ENCODE results near the gene WDR5B. TPM values are rescaled to one million over a fixed set of nuclear protein-coding genes. Genes with fewer than 3 reads are reported as not detected.

WDR5B gene
- total and polyA plus RNA-seq, 10 of the 15 experiments (the other 5 are each of a cell fraction or from before 2014, with no cell fraction given), result 1.7 to 7.9 (median 3.3) TPM

DNA sequence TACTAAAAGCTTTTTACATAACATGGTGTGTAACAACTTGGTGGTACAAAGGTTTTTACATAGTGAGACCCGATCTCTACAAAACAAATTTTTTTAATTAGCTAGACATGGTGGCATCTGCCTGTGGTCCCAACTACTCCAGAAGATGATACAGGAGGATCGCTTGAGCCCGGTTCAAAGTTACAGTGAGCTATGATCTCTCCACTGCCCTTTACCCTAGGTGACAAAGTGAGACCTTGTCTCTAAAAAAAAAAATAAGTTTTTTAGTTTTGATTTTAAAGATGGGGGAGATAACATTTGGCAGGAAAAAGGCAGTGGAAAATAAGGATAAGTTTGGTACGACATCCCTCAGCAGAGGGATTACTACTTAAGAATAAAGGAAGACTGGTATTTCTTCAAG, 26.0 kb downstream of the WDR5B start:
- SMC1A ChIA-PET (ENCODE audit: uncharacterized antibody, unreplicated experiment), result interaction anchor here (0.7 to 6.7 kb wide), 15 partner anchors 18 to 844 kb away, joined by 3 to 70 read pairs (median 4); partner anchors contain the start of genes POLQ and WDR5B

More for the DNA sequence above, 26.0 kb downstream of the WDR5B start:
- no peak overlapping the region; the same call in 1 of the 2 replicates for H3K4me2 ChIP-seq (ENCODE audit: control insufficient read depth, insufficient read depth)
- in situ Hi-C loops (cut with MboI) (no loop called here), intact Hi-C loops (cut with micrococcal nuclease; ENCODE audit: unreplicated experiment) (loop anchor here (10.0 kb wide), 4 partner anchors 145 to 845 kb away; partner anchors contain the start of genes POLQ and SEMA5B)
- no peaks in the 10 kb centered on the region for H4K20me1 ChIP-seq (ENCODE audit: control insufficient read depth, insufficient read depth)
- FAIRE-seq (no peak), DNase-seq (ENCODE audit: low read depth, low spot score) (no peak), ATAC-seq (no peak)
- peaks cover 2 to 11% of the 10 kb centered on the region in 2 experiments; a peak in 2 of 4 replicates for H3K36me3 ChIP-seq (ENCODE audit: control insufficient read depth in 2 of 2, insufficient read depth in 2 of 2, low read length in 1 of 2)
- no peaks in the 10 kb centered on the region for H3K27me3 ChIP-seq (replicated peaks in 1 of 2; ENCODE audit: control insufficient read depth in 2 of 2, insufficient read depth in 2 of 2, low read length in 1 of 2)
- CTCF ChIA-PET, result interaction anchor here (0.9 to 6.3 kb wide), 13 partner anchors 10 to 290 kb away, joined by 3 to 72 read pairs (median 4); partner anchors contain the start of genes PARP14 and WDR5B
- H3K79me2 ChIP-seq (ENCODE audit: control insufficient read depth, insufficient read depth, low read length), result peaks cover 56% of the 10 kb centered on the region
- H3K9ac ChIP-seq (ENCODE audit: control insufficient read depth, insufficient read depth, low read length), result no peak overlapping the region
- BruUV-seq (replicated peaks), result no TSS peak
- TF ChIP-seq FOS (IDR thresholded peaks at IDR 0.05; ENCODE audit: borderline replicate concordance, extremely low read depth, insufficient read length) (no peak), SREBF2 (IDR thresholded peaks at IDR 0.05; ENCODE audit: low read length) (no peak), TCF12 (IDR thresholded peaks at IDR 0.05; ENCODE audit: low read depth, low read length) (no peak), SP1 (IDR thresholded peaks at IDR 0.05; ENCODE audit: low read depth, low read length) (no peak), RELA (IDR thresholded peaks at IDR 0.05; ENCODE audit: borderline replicate concordance, partially characterized antibody) (no peak), CBX5 (IDR thresholded peaks at IDR 0.05; ENCODE audit: low read depth) (no peak), SPI1 (IDR thresholded peaks at IDR 0.05; ENCODE audit: borderline replicate concordance, insufficient read depth, low read depth, low read length) (no peak), IKZF1 (conservative IDR thresholded peaks at IDR 0.05) (no peak)
- TF ChIP-seq, protein P1, sequence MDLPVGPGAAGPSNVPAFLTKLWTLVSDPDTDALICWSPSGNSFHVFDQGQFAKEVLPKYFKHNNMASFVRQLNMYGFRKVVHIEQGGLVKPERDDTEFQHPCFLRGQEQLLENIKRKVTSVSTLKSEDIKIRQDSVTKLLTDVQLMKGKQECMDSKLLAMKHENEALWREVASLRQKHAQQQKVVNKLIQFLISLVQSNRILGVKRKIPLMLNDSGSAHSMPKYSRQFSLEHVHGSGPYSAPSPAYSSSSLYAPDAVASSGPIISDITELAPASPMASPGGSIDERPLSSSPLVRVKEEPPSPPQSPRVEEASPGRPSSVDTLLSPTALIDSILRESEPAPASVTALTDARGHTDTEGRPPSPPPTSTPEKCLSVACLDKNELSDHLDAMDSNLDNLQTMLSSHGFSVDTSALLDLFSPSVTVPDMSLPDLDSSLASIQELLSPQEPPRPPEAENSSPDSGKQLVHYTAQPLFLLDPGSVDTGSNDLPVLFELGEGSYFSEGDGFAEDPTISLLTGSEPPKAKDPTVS (IDR thresholded peaks at IDR 0.05; ENCODE audit: low read depth, low read length), result no peak
- no peak overlapping the region for H3K27ac ChIP-seq (ENCODE audit: control insufficient read depth, insufficient read depth)
- H3K4me1 ChIP-seq (ENCODE audit: control insufficient read depth, insufficient read depth, low read length), result peaks cover 5% of the 10 kb centered on the region
- WGBS (ENCODE audit: insufficient coverage, insufficient replicate concordance, low lambda C conversion rate, missing lambda C conversion rate), result 95% methylated on average over 4 of the region's 4 CpGs
- no peaks in the 10 kb centered on the region for H3K9me3 ChIP-seq (replicated peaks; ENCODE audit: control insufficient read depth, insufficient read depth, low read length)
- POLR2A ChIA-PET, result interaction anchor here (0.8 to 3.5 kb wide), 3 partner anchors 27 to 175 kb away, joined by 3 to 13 read pairs (median 3); partner anchors contain the start of genes DTX3L and PARP9
- no peak overlapping the region for H2AFZ ChIP-seq (ENCODE audit: control insufficient read depth, low read depth, low read length)
- RAD21 ChIA-PET (ENCODE audit: unreplicated experiment), result interaction anchor here (0.8 to 3.9 kb wide), 7 partner anchors 18 to 371 kb away, joined by 3 to 32 read pairs (median 5); partner anchors contain the start of gene KPNA1
- no peak overlapping the region for H3K4me3 ChIP-seq

Measured in GM12878 (cell line).